H54 (cell line): Measurements from ENCODE around the gene TAS2R1.

Experiments used
- DNase-seq: peaks from one replicate; pipeline ENCODE4 v3.0.0; 2011; ENCODE audit warnings: low spot score, mixed read lengths; ENCODE audit not compliant: insufficient read length
- FAIRE-seq: peaks from 3 replicates; lab custom pipeline; 2011; peaks lifted over from hg19 to GRCh38; lab: Jason Lieb, UNC
- POLR2A ChIP-seq: IDR thresholded peaks from 2 replicates; pipeline ENCODE4 v1.6.1; 2011; ENCODE audit warnings: low read depth, mild to moderate bottlenecking, low read length

The TAS2R1 gene

DNA sequence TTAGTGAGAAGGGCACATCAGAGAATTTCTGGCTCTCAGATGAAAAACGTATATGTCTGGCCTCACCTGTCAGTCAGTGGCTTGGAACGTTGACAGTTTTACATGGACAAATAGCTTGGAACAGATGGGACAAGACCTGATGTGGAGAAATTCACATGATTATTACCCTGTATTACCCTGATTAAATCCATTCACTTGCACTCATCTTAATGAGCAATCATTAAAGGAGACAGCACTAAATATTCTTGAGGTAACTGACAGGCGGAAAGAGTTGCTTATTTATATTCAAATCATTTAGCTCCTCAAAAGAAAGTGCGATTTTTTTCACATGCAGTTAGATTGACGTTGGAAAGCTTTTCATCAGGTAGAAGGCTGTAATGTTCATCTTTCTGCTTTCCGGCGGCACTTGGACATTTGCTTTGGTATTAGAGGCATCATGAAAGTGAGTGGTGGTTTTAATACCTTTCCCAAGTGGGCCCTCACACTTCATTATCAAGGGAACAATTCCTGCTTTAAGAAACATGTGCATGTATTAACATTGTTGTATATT is 11.7 kb upstream of the TAS2R1 start:
- DNase-seq: no peak
- no peak for TF ChIP-seq POLR2A
- no peak for FAIRE-seq

DNA sequence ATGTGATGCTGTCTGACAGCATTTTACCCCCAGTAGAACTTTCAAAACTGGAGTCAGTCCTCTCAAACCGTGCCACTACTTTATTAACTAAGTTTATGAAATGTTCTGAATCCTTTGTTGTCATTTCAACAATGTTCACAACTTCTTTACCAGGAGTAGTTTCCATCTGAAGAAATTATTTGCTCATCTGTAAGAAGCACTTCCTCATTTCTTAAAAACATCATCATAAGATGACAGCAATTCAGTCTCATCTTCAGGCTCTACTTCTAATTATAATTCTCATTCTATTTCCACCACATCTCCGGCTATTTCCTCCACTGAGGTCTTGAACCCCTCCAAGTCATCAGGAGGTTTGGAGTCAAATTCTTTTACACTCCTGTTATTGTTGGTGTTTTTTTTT is 2.3 kb upstream of the TAS2R1 start:
- DNase-seq: no peak
- TF ChIP-seq POLR2A: no peak
- no peak for FAIRE-seq

DNA sequence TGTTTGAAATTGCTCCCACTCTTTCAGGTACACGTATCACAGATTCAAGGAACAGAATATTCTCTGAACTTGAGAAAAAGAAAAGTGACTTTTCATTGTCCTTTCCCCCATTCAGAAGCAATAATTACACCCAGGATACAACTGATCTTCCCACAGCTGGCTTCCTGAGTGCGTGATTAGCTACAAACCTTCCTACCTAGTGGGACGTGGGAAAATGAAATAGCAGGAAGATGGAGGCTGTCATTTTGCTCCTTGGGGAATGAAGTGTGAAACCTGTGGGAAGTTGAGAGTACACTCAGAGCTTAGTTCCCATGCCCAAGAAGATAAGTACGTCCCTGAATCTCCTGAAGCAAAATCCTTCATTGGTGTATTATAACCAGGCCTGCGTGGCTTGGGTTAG is 2.6 kb downstream of the TAS2R1 start:
- FAIRE-seq (no peak), DNase-seq (no peak)
- TF ChIP-seq POLR2A: no peak

DNA sequence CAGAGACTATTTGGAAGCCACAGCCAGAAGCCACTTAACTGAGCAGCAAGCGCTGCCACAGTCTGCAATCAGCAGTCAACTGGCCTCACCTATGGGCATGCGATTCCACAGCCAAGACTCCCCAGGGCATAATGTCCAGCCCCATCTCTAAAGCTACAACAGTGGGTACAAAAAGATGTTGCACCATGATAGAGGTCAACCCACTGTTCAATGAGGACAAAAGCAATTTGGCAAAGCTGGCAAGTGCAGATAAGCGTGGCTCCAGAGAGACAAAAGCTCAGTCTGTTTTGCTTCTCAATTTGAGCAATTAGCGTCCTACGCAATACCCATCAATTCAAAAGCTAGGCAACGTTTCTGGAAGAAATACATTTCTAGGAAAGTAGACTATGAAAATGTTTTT is 3.2 kb downstream of the TAS2R1 start:
- FAIRE-seq: no peak
- DNase-seq: no peak
- TF ChIP-seq POLR2A: no peak

DNA sequence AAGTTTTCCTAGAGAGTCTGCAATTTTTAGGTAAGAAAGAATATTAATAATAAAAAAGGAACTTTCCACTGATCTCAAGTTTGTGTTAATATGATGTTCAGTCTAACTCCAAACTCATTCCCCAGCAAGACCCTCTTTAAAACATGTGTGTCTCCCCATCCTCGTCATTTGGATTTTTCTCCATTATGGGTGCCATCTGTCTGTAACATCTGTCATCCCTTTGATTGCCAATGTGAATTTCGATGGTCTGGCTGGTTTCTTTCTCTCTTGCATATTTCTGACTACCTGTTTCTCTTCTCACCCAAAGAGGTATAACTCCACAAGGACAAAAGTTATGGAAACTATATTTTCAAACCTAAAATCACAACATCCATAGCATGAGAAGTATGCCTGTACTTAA is 4.4 kb downstream of the TAS2R1 start:
- DNase-seq (no peak), FAIRE-seq (no peak)
- TF ChIP-seq POLR2A: no peak

DNA sequence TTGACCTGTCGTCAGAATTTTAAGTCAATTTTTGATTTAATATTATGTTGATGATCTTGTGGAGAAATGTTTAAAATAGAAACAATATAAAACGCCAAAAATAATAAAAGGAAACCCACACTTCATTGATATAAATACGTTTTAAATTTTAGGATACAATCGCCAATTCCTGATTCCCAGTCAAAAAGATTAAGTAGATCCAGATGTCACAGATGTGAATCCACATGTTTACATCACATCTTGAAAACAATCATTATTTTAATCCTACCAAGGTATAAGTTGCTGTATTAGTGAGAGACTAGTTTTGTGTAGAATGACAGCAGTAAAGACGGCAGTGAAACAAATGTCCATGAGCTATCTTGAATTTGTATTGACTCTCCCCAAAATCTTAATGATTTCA is 4.9 kb downstream of the TAS2R1 start:
- FAIRE-seq (no peak), DNase-seq (no peak)
- no peak for TF ChIP-seq POLR2A

DNA sequence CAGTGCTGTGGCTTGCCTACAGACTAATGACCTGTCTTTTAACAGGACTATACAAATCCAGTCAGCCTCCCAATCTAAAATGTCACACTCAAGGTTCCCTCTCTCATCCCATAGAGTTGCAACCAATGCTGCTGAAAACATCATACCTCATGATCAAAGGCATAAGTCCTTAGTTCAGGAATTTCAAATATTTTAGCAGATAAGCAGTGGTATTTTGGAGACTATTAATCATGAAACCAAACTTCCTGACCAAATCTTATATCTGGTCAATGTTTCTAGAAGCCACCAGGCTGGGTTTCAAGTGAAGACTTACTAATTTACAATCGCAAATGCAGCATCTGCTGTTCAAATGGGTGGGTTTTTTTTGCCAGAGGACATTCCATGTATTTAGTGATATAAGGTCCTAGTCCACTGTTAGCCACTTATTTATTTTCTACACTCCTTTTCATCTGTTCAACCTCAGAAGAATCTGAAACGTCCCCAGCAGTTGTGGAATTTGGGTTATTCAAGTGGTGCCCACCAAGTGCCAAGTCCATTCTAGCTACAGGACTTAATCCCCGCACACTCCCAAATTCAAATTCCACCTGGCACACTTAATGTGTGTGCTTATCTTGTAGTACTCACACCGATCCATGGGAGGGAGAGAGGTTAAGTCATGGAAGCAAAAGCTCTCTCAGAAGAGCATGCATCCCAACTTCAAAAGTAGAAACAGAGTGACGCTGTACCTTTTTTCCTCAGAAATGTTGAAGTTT is 5.8 kb downstream of the TAS2R1 start:
- FAIRE-seq (no peak), DNase-seq (no peak)
- no peak for TF ChIP-seq POLR2A

DNA sequence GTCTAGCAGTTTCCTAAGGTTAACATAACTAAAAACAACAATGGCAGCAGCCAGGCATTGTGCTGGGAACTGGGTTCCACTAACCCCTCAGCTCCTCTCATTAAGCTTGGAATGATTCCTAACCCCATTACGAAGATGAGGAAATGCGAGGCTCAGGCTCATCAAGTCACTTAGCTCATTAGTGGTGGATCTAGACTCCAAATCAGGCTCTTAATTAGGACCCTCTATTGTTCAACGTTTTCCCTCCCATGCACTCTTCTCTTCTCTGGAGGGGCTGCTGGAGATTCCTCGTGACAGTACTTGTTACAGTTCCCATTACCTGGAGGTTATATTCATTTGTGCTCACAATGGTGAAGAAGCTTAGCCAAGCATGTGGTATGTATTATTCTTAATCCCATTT is 6.5 kb downstream of the TAS2R1 start:
- FAIRE-seq: no peak
- no peak for TF ChIP-seq POLR2A
- DNase-seq: no peak

DNA sequence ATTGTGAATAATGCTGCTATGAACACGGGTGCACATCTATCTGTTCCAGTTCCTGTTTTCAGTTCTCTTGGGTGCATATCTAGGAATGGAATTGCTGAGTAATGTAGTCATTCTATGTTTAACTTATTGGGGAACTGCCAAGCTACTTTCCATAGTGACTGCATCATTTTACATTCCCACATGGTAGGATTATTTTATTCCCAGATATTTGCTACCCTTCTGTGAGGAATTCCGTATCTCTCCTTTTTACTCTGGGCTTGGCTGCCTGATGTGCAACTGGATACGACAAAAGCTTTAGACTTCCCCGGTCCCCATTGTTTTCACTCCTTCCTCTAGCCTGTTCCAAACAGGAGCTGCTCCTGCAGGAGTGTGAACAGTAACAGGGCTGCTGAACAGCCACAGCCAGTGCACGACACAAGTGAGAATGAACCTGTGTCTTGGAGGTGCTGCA is 7.2 kb downstream of the TAS2R1 start:
- TF ChIP-seq POLR2A: no peak
- FAIRE-seq (no peak), DNase-seq (no peak)

DNA sequence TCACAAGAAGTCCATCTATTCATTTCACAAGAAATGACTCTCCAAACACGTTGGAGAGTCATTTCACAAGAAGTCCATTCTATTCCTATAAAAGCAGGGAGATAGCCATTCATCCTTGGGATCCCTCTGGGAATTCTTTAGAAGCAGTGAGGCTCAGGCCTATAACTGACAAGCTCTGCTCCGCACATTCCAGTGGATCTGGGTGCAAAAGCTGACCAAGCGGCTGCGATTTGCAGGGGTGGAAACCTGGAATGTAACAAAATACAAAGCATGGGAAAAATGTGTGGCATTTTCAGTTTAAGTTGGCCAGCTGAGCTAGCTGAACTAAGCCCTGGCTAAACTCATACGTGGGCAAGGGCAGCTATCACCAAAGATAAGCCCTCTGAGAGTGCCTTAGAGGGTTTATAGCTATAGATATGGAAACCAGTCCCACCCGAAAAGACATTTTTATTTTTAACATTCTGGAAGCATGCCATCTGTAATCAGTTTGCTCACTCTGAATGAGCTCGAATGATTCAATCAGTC is 8.7 kb downstream of the TAS2R1 start:
- FAIRE-seq: no peak
- no peak for TF ChIP-seq POLR2A
- no peak for DNase-seq

DNA sequence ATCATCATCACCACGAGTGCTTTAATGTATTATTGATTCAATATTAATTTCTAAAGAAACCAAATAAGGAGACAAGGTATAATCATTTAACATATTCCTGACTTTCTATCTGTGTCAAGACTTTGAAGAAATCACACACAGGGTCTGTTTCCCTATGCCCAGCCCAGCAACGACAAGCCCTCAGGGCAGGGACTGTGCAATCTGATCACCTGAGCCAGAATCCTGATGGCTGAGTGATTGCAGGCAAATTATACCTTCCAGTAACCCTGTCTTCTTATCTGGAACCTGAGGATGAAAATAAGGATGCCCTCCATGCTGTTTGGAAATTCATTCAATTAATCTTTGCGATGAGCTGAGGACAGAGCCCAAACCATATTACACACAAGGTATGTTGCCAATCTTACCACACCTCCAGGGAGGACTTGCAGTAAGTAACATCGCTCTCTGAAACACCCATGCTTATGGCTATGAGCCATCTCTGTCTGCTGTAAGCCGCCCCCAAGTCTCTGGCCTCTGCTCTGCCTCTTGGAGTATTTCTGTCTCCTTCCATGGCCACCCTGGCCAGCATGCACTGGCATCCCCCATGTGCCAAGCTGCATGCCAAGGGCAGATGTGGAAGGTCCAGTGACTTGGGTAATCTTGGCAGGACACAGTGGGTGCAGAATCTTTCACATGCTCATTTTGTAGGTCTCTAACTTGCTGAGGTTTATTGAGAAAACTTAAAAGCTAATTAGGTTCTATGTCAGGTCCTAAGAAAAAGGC is 10.6 kb downstream of the TAS2R1 start:
- TF ChIP-seq POLR2A: no peak
- no peak for DNase-seq
- no peak for FAIRE-seq

DNA sequence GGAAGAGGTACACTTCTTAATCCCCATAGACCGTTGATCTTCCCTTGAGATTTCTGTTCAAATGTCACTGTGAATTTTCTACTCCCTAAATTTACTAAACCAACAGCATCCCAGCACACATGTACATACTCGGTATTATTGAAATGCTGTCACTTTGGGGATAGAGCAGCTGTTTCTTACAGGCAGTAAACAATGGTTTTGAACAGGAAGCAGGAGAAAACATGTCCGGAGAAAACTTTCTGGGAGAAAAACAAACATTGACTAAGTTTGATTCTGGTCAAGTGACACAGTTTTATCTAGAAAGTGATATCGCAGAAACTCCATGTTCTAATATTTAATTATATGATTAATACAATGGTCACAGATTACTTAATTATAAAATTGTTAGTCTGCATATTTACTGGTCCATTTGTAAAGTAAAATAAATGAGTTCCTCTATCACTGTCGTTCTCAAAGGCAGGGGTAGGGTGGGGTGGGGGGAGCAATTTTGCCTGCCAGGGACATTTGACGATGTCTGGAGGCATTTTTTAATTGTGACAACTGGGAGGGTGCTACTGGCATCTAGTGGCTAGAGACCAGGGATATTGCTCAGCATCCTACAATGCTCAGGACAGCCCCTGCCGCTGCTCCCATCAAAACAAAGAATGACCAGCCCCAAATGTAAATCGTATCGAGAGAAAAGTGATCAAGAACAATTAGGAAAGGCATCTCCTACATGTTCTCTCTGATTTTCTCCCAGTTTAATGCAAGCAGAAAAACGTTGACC is 12.2 kb downstream of the TAS2R1 start:
- DNase-seq (no peak), FAIRE-seq (no peak)

DNA sequence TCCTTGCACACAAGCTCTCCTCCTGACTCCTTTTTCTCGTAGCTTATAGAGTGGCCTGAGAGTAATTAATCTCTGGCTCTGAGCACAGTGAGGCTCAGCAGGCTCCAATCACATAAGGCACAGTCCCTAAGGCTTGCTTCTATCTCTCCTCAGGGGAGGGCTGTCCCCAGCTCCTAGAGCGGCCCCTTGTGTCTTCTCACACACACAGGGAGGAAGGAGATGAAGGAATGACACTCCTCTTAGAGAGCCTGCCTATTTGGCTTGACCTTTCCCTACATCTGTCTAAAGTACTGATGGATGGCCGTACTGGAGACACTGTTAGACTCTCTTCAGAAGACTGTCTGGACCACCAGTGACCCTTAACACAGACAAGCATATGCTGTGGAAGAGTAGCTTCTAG is 12.9 kb downstream of the TAS2R1 start:
- DNase-seq (no peak), FAIRE-seq (no peak)
- TF ChIP-seq POLR2A: no peak

More for the DNA sequence above, 12.2 kb downstream of the TAS2R1 start:
- TF ChIP-seq POLR2A: no peak

DNA sequence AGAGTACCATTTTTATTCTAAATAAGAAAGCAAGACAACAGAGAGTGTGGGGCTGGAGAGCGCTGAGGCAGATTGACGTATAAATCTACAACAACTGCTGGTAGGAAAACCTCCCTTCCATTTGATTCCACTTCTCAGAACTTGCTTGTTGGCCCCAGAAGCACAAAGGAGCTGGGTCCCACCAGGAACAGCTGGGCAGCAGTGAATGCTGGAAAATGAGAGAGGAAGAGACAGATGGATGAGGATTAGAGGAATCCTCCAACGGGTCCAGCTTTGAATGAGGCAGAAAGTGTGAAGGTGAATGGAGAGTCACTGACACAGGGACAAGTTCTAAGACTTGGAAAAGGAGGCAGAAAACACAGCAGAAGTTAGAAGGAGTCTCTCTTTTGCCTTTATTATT is 14.8 kb downstream of the TAS2R1 start:
- TF ChIP-seq POLR2A: no peak
- FAIRE-seq (no peak), DNase-seq (no peak)

DNA sequence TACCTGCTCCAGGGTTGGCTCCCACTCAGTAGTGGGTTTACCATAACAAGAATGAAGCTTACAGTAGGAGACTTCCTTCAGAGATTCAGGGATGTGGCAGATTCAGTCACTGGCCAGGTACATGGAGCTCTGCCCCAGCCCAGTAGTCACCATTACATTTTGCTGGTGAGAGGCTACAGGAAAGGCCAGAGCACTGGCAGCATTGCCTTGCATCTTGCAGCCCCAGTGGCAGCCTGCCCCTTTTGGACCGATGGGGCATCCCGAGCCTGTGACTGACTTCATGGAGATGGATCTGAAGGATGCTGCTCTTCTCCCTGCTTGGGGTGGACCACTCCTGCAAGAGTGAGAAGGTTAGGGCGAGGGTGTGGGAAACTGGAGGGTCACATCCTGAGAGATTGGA is 16.8 kb downstream of the TAS2R1 start:
- FAIRE-seq (no peak), DNase-seq (no peak)
- TF ChIP-seq POLR2A: no peak
